Common myeloid progenitor, CD34-positive (primary cell): Measurements from ENCODE around the gene ATAD1.

Source experiments
- CTCF ChIA-PET: fragments of 350-600 bp; sonication (Branson Sonifier 250); formaldehyde crosslinking; loops from one replicate; lab custom pipeline; 2021; ENCODE audit warnings: antibody characterized with exemption; lab: Charles Lee
- POLR2A ChIA-PET: fragments of 350-600 bp; sonication (Branson Sonifier 250); formaldehyde crosslinking; loops from one replicate; lab custom pipeline; 2021; ENCODE audit warnings: antibody characterized with exemption; lab: Charles Lee
- DNase-seq, 3 donors: peaks; one replicate each; pipeline versions ENCODE4 v3.0.0 to v3.0.0-alpha.2; 2013
- H3K27ac ChIP-seq, 2 experiments: 1 replicate in 1 of 2; 2 replicates in 1 of 2; pipeline ENCODE4 v1.7.0; 2013; ENCODE audit warnings: inconsistent platforms in 2 of 2, low read length in 2 of 2, mild to moderate bottlenecking in 2 of 2, low read depth in 1 of 2, moderate library complexity in 1 of 2; ENCODE audit not compliant: severe bottlenecking in 2 of 2, insufficient read depth in 1 of 2, poor library complexity in 1 of 2
- H3K27me3 ChIP-seq, 5 experiments: replicated peaks in 2 of 5; 1 replicate in 3 of 5; 2 replicates in 2 of 5; pipeline versions ENCODE4 v1.6.1 to v1.7.0; 2013; ENCODE audit warnings: low read length in 4 of 5, mild to moderate bottlenecking in 2 of 5, moderate library complexity in 2 of 5, inconsistent platforms in 1 of 5; ENCODE audit not compliant: insufficient read depth in 5 of 5, control insufficient read depth in 4 of 5
- H3K36me3 ChIP-seq, 4 experiments: 1 replicate in 2 of 4; 2 replicates in 2 of 4; pipeline versions ENCODE4 v1.6.1 to v1.7.0; 2013; ENCODE audit warnings: low read length in 3 of 4, control low read depth in 1 of 4, mild to moderate bottlenecking in 1 of 4; ENCODE audit not compliant: control insufficient read depth in 4 of 4, insufficient read depth in 4 of 4
- H3K4me1 ChIP-seq, 4 experiments: 1 replicate in 3 of 4; 2 replicates in 1 of 4; pipeline versions ENCODE4 v1.6.1 to v1.7.1; 2013; ENCODE audit warnings: low read length in 3 of 4, mild to moderate bottlenecking in 3 of 4, control low read depth in 1 of 4, inconsistent platforms in 1 of 4, moderate library complexity in 1 of 4; ENCODE audit not compliant: control insufficient read depth in 4 of 4, insufficient read depth in 4 of 4; ENCODE audit errors: control extremely low read depth in 1 of 4
- H3K4me3 ChIP-seq, 7 experiments: 1 replicate in 4 of 7; 2 replicates in 3 of 7; pipeline versions ENCODE4 v1.5.1 to v1.7.0; 2013; ENCODE audit warnings: mild to moderate bottlenecking in 7 of 7, low read length in 6 of 7, moderate library complexity in 6 of 7, inconsistent platforms in 2 of 7, low read depth in 2 of 7, control low read depth in 1 of 7; ENCODE audit not compliant: insufficient read depth in 4 of 7, control insufficient read depth in 1 of 7; ENCODE audit errors: extremely low read depth in 1 of 7
- H3K9me3 ChIP-seq, 5 experiments: 1 replicate in 4 of 5; 2 replicates in 1 of 5; pipeline versions ENCODE4 v1.6.1 to v1.7.1; 2013; ENCODE audit warnings: low read length in 4 of 5, mild to moderate bottlenecking in 2 of 5, inconsistent platforms in 1 of 5, low read depth in 1 of 5, moderate library complexity in 1 of 5; ENCODE audit not compliant: control insufficient read depth in 4 of 5, insufficient read depth in 2 of 5; ENCODE audit errors: control extremely low read depth in 1 of 5
- WGBS: methylation state at CpG from one replicate; pipeline ENCODE4 v1.1.5; 2013; ENCODE audit not compliant: insufficient coverage; 5-methylcytosine and 5-hydroxymethylcytosine counted together

ATAD1 gene

DNA sequence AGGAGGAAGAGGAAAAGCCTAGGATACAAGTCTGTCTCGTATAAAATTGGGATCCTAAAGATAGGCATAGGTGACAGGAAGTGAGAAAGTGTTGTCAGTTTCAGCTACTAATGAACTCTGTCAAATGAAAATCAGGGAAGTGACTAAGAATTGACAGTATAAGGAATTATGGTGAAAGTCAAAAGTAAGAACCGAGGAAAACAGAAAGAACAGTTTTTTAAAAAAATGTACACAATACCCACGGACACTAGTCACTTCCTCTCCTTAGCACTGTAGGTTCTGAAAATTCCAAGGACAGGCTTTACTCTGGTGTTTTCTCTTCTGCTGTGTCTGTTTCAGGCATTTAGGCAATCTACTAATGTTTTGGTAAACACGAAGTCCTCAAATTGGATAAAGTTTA lies 42.3 kb downstream of the ATAD1 start:
- Histone ChIP-seq H3K9me3 (peaks cover 0 to 6% (median 4%) of the 10 kb centered on the region in 5 experiments), H3K4me1 (peaks cover 0 to 9% (median 4%) of the 10 kb centered on the region in 4 experiments), H3K36me3 (peaks cover 10 to 33% (median 20%) of the 10 kb centered on the region in 4 experiments), H3K4me3 (no peak overlapping the region), H3K27ac (peak overlapping the region in 1 of 2 experiments; percentile 0), H3K27me3 (no peaks in the 10 kb centered on the region)
- WGBS: 30% methylated on average over 1 of the region's 4 CpGs
- POLR2A ChIA-PET: interaction anchor here (0.6 kb wide), 1 partner anchor 15 kb away, joined by 6 read pairs; no protein-coding TSS in a partner anchor
- CTCF ChIA-PET: interaction anchor here (0.6 to 1.2 kb wide), 2 partner anchors 44 to 212 kb away, joined by 3 to 4 read pairs; no protein-coding TSS in a partner anchor
- DNase-seq: peak in 2 of 3 donors; percentile 23 to 44

DNA sequence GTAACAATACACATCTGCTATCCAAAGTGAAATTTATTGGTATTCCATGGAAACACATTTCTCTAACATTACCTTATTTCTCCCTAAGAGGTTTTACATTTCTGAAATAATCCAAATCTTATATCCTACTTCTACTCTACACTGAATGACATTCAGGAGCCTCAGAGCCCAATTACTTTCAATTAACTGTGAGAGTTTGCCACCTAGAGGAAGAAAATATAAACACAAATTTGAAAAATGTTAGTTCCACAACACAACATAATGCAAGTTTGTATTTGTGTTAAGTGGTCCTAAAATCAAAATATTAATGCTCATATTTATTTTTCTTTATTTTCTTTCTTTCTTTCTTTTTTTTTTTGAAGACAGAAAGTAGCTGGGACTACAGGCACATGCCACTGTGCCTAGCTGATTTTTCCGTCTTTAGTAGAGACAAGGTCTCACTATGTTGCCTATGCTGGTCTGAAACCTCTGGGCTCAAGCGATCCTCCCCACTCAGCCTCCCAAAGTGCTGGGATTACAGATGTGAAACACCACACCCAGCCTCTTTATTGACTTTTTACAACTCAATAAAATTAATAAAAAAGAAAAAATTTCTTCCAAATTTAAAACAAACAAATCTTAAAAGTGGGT lies 46.0 kb downstream of the ATAD1 start:
- POLR2A ChIA-PET: interaction anchor here (0.5 kb wide), 1 partner anchor 9 kb away, joined by 3 read pairs; no protein-coding TSS in a partner anchor
- Histone ChIP-seq H3K36me3 (peaks cover 7 to 42% (median 9%) of the 10 kb centered on the region in 4 experiments), H3K4me3 (no peak overlapping the region), H3K4me1 (peaks cover 0 to 16% (median 5%) of the 10 kb centered on the region in 4 experiments), H3K27me3 (no peaks in the 10 kb centered on the region), H3K9me3 (no peaks in the 10 kb centered on the region), H3K27ac (no peak overlapping the region)
- peak; percentile 39 to 61 (median 51) for DNase-seq
- CTCF ChIA-PET: interaction anchor here (0.6 to 1.6 kb wide), 5 partner anchors 11 to 238 kb away, joined by 4 to 7 read pairs (median 5); no protein-coding TSS in a partner anchor
- WGBS: 100% methylated on average over 2 of the region's 2 CpGs

- H3K27me3 ChIP-seq: no peaks in the 10 kb centered on the region
- H3K36me3 ChIP-seq: peaks cover 3 to 52% (median 15%) of the 10 kb centered on the region in 4 experiments
- no peak for DNase-seq
- no peak overlapping the region for H3K27ac ChIP-seq
- no peaks in the 10 kb centered on the region for H3K9me3 ChIP-seq
- CTCF ChIA-PET: no interaction called here
- H3K4me3 ChIP-seq: no peak overlapping the region
- POLR2A ChIA-PET: no interaction called here
- H3K4me1 ChIP-seq: peaks cover 0 to 7% (median 3%) of the 10 kb centered on the region in 4 experiments
- WGBS: 93% methylated on average over 2 of the region's 5 CpGs
Measured at GRCh38 chr10:87767253-87767652, 50.8 kb downstream of the ATAD1 start.

- CTCF ChIA-PET: no interaction called here
- 100% methylated on average over 2 of the region's 5 CpGs for WGBS
Measured at GRCh38 chr10:87765666-87766376, 52.2 kb downstream of the ATAD1 start.

GRCh38 chr10:87764072-87764934 lies 53.7 kb downstream of the ATAD1 start:
- 98% methylated on average over 7 of the region's 13 CpGs for WGBS
- POLR2A ChIA-PET: interaction anchor here (0.6 kb wide), 1 partner anchor 109 kb away, joined by 3 read pairs; no protein-coding TSS in a partner anchor
- Histone ChIP-seq H3K9me3 (no peaks in the 10 kb centered on the region), H3K27me3 (no peaks in the 10 kb centered on the region), H3K4me3 (no peak overlapping the region), H3K27ac (no peak overlapping the region), H3K36me3 (peaks cover 3 to 46% (median 17%) of the 10 kb centered on the region in 4 experiments), H3K4me1 (peaks cover 0 to 23% (median 10%) of the 10 kb centered on the region in 4 experiments)
- no peak for DNase-seq
- CTCF ChIA-PET: no interaction called here

More at GRCh38 chr10:87765666-87766376, 52.2 kb downstream of the ATAD1 start:
- no peak overlapping the region for H3K27ac ChIP-seq
- H3K36me3 ChIP-seq: peaks cover 3 to 52% (median 17%) of the 10 kb centered on the region in 4 experiments
- no peaks in the 10 kb centered on the region for H3K27me3 ChIP-seq
- no peak for DNase-seq
- H3K9me3 ChIP-seq: no peaks in the 10 kb centered on the region
- no peak overlapping the region for H3K4me3 ChIP-seq
- H3K4me1 ChIP-seq: peaks cover 0 to 8% (median 4%) of the 10 kb centered on the region in 4 experiments
- POLR2A ChIA-PET: no interaction called here

- no peak overlapping the region for H3K4me3 ChIP-seq
- WGBS: 100% methylated on average over 2 of the region's 5 CpGs
- no peaks in the 10 kb centered on the region for H3K9me3 ChIP-seq
- no peak overlapping the region for H3K27ac ChIP-seq
- no peak for DNase-seq
- H3K4me1 ChIP-seq: peaks cover 0 to 24% (median 11%) of the 10 kb centered on the region in 4 experiments
- no peaks in the 10 kb centered on the region for H3K27me3 ChIP-seq
- POLR2A ChIA-PET: interaction anchor here (0.7 kb wide), 1 partner anchor 8 kb away, joined by 3 read pairs; no protein-coding TSS in a partner anchor
- CTCF ChIA-PET: interaction anchor here (1.7 kb wide), 1 partner anchor 230 kb away, joined by 4 read pairs; no protein-coding TSS in a partner anchor
- peaks cover 3 to 37% (median 15%) of the 10 kb centered on the region in 4 experiments for H3K36me3 ChIP-seq
Measured at GRCh38 chr10:87763086-87763861, 54.8 kb downstream of the ATAD1 start.
